HEK293 (cell line): Measurements from ENCODE around the gene SYNDIG1.

Experiments
- CTCF ChIA-PET: fragments of 350-600 bp; formaldehyde crosslinking; extraction: SDS; loops from one replicate; lab custom pipeline; 2021; ENCODE audit warnings: antibody characterized with exemption; lab: Yijun Ruan, JAX
- POLR2A ChIA-PET: fragments of 300-600 bp; formaldehyde crosslinking; extraction: SDS; loops from one replicate; lab custom pipeline; 2020; ENCODE audit warnings: antibody characterized with exemption, inconsistent platforms; lab: Yijun Ruan, JAX
- H3K27ac ChIP-seq: fragments of 200-500 bp; sonication (Bioruptor generic); 2 replicates; pipeline ENCODE4 v1.5.1; 2014; ENCODE audit warnings: low read depth, low read length, control low read depth, inconsistent platforms; ENCODE audit errors: extremely low read depth
- H3K36me3 ChIP-seq, 2 experiments: fragments of 200-500 bp in 1 of 2; sonication (Bioruptor generic) in 1 of 2; 1 replicate in 1 of 2; 2 replicates in 1 of 2; pipeline ENCODE4 v1.5.1; 2014 to 2017; ENCODE audit warnings: inconsistent platforms in 2 of 2, low read length in 2 of 2; ENCODE audit not compliant: control insufficient read depth in 2 of 2, insufficient read depth in 1 of 2
- H3K4me1 ChIP-seq: fragments of 200-500 bp; sonication (Bioruptor generic); 2 replicates; pipeline ENCODE4 v1.5.1; 2014; ENCODE audit warnings: mild to moderate bottlenecking, low read length, inconsistent platforms; ENCODE audit not compliant: control insufficient read depth, insufficient read depth
- H3K4me3 ChIP-seq: 2 replicates; pipeline ENCODE4 v1.5.1; 2011; ENCODE audit warnings: low read depth, mild to moderate bottlenecking, control low read depth, low read length, moderate library complexity
- H3K9me3 ChIP-seq: fragments of 200-500 bp; sonication (Bioruptor generic); 2 replicates; pipeline ENCODE4 v1.5.1; 2014; ENCODE audit warnings: low read depth, low read length, inconsistent platforms; ENCODE audit not compliant: control insufficient read depth, insufficient read depth
- GLIS2 ChIP-seq: fragments of 450-650 bp; formaldehyde crosslinking; IDR thresholded peaks from 2 replicates; pipeline ENCODE4 v1.5.1; 2016; ENCODE audit warnings: missing biosample characterization, missing genetic modification characterization
- KLF10 ChIP-seq: fragments of 450-650 bp; IDR thresholded peaks from 2 replicates; pipeline ENCODE4 v1.5.1; 2018; ENCODE audit warnings: missing biosample characterization, mild to moderate bottlenecking, missing genetic modification characterization
- KLF9 ChIP-seq: fragments of 450-650 bp; formaldehyde crosslinking; IDR thresholded peaks from 2 replicates; pipeline ENCODE4 v1.5.1; 2016; ENCODE audit warnings: missing biosample characterization, missing genetic modification characterization, low read depth
- REPIN1 ChIP-seq: fragments of 450-650 bp; formaldehyde crosslinking; IDR thresholded peaks from 2 replicates; pipeline ENCODE4 v1.5.1; 2017; ENCODE audit warnings: missing biosample characterization, missing genetic modification characterization, low read depth
- SETDB1 ChIP-seq: IDR thresholded peaks from one replicate; pipeline ENCODE4 v1.6.1; 2017; ENCODE audit warnings: mild to moderate bottlenecking, low read length, moderate library complexity, mixed read lengths; ENCODE audit not compliant: insufficient read length
- TRIM28 ChIP-seq: IDR thresholded peaks from 2 replicates; pipeline ENCODE4 v1.6.1; 2011; ENCODE audit warnings: low read length, control low read depth, borderline replicate concordance
- ZBTB7A ChIP-seq: fragments of 450-650 bp; formaldehyde crosslinking; IDR thresholded peaks from 2 replicates; pipeline ENCODE4 v1.5.1; 2016; ENCODE audit warnings: low read depth, missing biosample characterization, missing genetic modification characterization
- ZFHX2 ChIP-seq: fragments of 450-650 bp; formaldehyde crosslinking; conservative IDR thresholded peaks from 2 replicates; pipeline ENCODE4 v1.5.1; 2016; ENCODE audit warnings: missing biosample characterization, missing genetic modification characterization
- ZNF121 ChIP-seq: fragments of 450-650 bp; formaldehyde crosslinking; IDR thresholded peaks from 2 replicates; pipeline ENCODE4 v1.5.1; 2016; ENCODE audit warnings: missing biosample characterization, missing genetic modification characterization
- ZNF138 ChIP-seq: fragments of 450-650 bp; formaldehyde crosslinking; IDR thresholded peaks from 2 replicates; pipeline ENCODE4 v1.5.1; 2016; ENCODE audit warnings: missing biosample characterization, missing genetic modification characterization, borderline replicate concordance
- ZNF157 ChIP-seq: fragments of 450-650 bp; formaldehyde crosslinking; IDR thresholded peaks from 2 replicates; pipeline ENCODE4 v1.5.1; 2016; ENCODE audit warnings: missing biosample characterization, missing genetic modification characterization
- ZNF274 ChIP-seq, 2 experiments: fragments of 200-500 bp in 1 of 2; fragments of 450-650 bp in 1 of 2; sonication (Bioruptor generic) in 1 of 2; formaldehyde crosslinking in 1 of 2; IDR thresholded peaks; 2 replicates each; pipeline versions ENCODE4 v1.5.1 to v1.6.1; 2014 to 2016; ENCODE audit warnings: borderline replicate concordance in 1 of 2, inconsistent platforms in 1 of 2, low read length in 1 of 2, missing biosample characterization in 1 of 2, missing genetic modification characterization in 1 of 2
- ZNF292 ChIP-seq: fragments of 450-650 bp; formaldehyde crosslinking; IDR thresholded peaks from 2 replicates; pipeline ENCODE4 v1.5.1; 2016; ENCODE audit warnings: low read depth, missing biosample characterization, missing genetic modification characterization, borderline replicate concordance
- ZNF311 ChIP-seq: fragments of 450-650 bp; formaldehyde crosslinking; IDR thresholded peaks from 2 replicates; pipeline ENCODE4 v1.5.1; 2017; ENCODE audit warnings: missing biosample characterization, missing genetic modification characterization, borderline replicate concordance
- ZNF350 ChIP-seq: fragments of 450-650 bp; formaldehyde crosslinking; IDR thresholded peaks from 2 replicates; pipeline ENCODE4 v1.5.0; 2017; ENCODE audit warnings: missing biosample characterization, mild to moderate bottlenecking, missing genetic modification characterization
- ZNF529 ChIP-seq: fragments of 450-650 bp; formaldehyde crosslinking; IDR thresholded peaks from 2 replicates; pipeline ENCODE4 v1.5.1; 2017; ENCODE audit warnings: missing genetic modification characterization, missing biosample characterization; ENCODE audit not compliant: insufficient replicate concordance
- ZNF560 ChIP-seq: fragments of 450-650 bp; formaldehyde crosslinking; IDR thresholded peaks from 2 replicates; pipeline ENCODE4 v1.5.1; 2017; ENCODE audit warnings: missing biosample characterization, missing genetic modification characterization, borderline replicate concordance
- ZNF626 ChIP-seq: fragments of 450-650 bp; sonication (Bioruptor Pico); formaldehyde crosslinking; IDR thresholded peaks from 2 replicates; pipeline ENCODE4 v1.5.1; 2018; ENCODE audit warnings: missing biosample characterization, missing genetic modification characterization, inconsistent platforms
- ZNF777 ChIP-seq: fragments of 450-650 bp; formaldehyde crosslinking; IDR thresholded peaks from 2 replicates; pipeline ENCODE4 v1.5.1; 2017; ENCODE audit warnings: missing biosample characterization, missing genetic modification characterization, borderline replicate concordance
- ZNF785 ChIP-seq: fragments of 450-650 bp; formaldehyde crosslinking; IDR thresholded peaks from 2 replicates; pipeline ENCODE4 v1.5.1; 2016; ENCODE audit warnings: missing biosample characterization, missing genetic modification characterization
- ZSCAN30 ChIP-seq: fragments of 450-650 bp; IDR thresholded peaks from 2 replicates; pipeline ENCODE4 v1.5.1; 2018; ENCODE audit warnings: missing biosample characterization, mild to moderate bottlenecking, missing genetic modification characterization, moderate library complexity
- TF ChIP-seq, protein P1 (sequence below): fragments of 450-650 bp; formaldehyde crosslinking; IDR thresholded peaks from 2 replicates; pipeline ENCODE4 v1.5.1; 2016; ENCODE audit warnings: missing biosample characterization, missing genetic modification characterization
- TF ChIP-seq, protein P2 (sequence below): fragments of 450-650 bp; IDR thresholded peaks from 2 replicates; pipeline ENCODE4 v1.5.1; 2018; ENCODE audit warnings: missing biosample characterization, missing genetic modification characterization

The SYNDIG1 gene

DNA sequence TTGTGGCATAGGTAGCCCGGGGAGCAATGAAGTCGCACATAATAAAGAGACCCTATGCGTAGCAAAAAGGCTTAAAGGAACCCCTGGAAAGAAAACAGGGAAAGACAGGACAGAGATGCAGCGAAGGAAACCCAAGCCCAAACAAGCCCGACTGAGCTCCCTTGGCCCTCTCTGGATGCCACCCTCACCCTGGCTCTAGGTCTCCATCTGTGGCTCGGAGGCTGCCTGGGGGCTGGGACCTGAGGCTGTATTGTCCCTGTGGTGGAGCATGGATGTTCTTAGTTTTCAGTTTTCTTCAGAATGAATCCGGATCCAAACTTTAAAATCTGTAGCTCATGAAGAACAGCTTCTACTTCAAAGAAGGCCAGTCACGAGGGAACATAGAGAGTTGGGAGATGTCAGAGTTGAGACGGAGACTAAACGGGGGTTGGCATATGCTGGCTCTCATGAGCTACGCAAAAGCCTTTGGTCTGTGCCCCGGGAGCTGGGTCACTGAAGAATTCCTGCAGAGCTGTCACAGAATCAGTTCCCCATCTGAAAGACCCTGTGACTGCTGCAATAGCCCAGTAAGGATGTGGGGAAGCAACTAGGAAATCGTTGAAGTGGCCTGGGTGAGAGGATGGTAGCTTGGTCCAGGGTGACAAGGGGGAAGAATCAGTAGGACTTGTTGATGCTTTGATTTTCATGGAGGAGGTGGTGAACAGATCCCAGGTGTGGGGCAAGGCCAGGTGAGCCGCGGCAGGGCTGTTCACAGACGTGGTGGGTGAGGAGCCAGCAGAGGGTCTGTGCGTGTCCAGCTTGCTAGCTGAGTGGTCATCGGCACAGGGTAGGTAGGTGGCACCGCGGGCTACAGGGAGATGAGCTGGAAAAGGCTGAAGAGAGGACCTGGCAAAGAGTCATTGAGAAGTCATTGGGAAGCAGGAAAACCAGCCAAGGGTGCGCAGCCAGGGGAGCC is 35.2 kb downstream of the SYNDIG1 start:
- ChIA-PET POLR2A (no interaction called here), CTCF (interaction anchor here (0.7 kb wide), 1 partner anchor 10 kb away, joined by 4 read pairs; no protein-coding TSS in a partner anchor)
- Histone ChIP-seq H3K9me3 (no peaks in the 10 kb centered on the region), H3K4me1 (no peaks in the 10 kb centered on the region), H3K36me3 (no peaks in the 10 kb centered on the region), H3K4me3 (no peak overlapping the region), H3K27ac (no peak overlapping the region)
- TF ChIP-seq ZNF350 (tag by site-specific recombination), result no peak
- no peak for TF ChIP-seq KLF10
- no peak for TF ChIP-seq ZNF529 (tag by site-specific recombination)
- no peak for TF ChIP-seq ZNF626 (tag by site-specific recombination)
- TF ChIP-seq KLF9 (tag by site-specific recombination), result no peak
- TF ChIP-seq ZNF560, result no peak
- no peak for TF ChIP-seq ZNF785 (tag by site-specific recombination)
- no peak for TF ChIP-seq ZFHX2
- TF ChIP-seq, protein P1, sequence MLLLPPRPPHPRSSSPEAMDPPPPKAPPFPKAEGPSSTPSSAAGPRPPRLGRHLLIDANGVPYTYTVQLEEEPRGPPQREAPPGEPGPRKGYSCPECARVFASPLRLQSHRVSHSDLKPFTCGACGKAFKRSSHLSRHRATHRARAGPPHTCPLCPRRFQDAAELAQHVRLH (tag by site-specific recombination), result no peak
- no peak for TF ChIP-seq ZNF311
- TF ChIP-seq TRIM28, result no peak
- TF ChIP-seq ZNF274 (IDR thresholded peaks at IDR 0.05; ENCODE audit: low read length), result no peak
- TF ChIP-seq ZNF274 (tag by site-specific recombination; IDR thresholded peaks at IDR 0.05; ENCODE audit: borderline replicate concordance), result no peak
- TF ChIP-seq, protein P2, sequence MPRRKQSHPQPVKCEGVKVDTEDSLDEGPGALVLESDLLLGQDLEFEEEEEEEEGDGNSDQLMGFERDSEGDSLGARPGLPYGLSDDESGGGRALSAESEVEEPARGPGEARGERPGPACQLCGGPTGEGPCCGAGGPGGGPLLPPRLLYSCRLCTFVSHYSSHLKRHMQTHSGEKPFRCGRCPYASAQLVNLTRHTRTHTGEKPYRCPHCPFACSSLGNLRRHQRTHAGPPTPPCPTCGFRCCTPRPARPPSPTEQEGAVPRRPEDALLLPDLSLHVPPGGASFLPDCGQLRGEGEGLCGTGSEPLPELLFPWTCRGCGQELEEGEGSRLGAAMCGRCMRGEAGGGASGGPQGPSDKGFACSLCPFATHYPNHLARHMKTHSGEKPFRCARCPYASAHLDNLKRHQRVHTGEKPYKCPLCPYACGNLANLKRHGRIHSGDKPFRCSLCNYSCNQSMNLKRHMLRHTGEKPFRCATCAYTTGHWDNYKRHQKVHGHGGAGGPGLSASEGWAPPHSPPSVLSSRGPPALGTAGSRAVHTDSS (tag by site-specific recombination), result no peak
- no peak for TF ChIP-seq ZBTB7A (tag by site-specific recombination)
- no peak for TF ChIP-seq ZSCAN30 (tag by site-specific recombination)
- TF ChIP-seq ZNF292 (tag by site-specific recombination), result no peak
- TF ChIP-seq ZNF138 (tag by site-specific recombination), result no peak

DNA sequence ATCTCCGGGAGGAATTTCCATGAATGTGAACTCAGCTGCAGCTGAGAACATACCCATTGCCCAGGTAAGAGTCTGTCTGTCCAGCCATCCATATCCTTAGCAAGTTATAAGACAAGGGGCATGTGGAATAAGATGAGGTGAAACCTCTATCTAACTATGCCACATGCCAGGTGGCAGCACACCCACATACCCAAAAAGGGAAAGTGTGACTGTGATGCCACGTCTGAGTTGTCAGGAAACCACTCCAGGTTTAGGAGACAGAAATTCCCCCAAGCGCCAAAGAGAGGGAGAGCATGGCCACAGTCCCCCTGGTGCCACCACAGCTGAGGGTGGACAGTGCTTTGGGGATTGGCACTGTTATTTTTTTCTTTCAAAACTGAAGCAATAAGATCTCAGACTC is 36.7 kb downstream of the SYNDIG1 start:
- Histone ChIP-seq H3K4me1 (no peaks in the 10 kb centered on the region), H3K9me3 (no peaks in the 10 kb centered on the region), H3K27ac (no peak overlapping the region), H3K36me3 (no peaks in the 10 kb centered on the region)
- TF ChIP-seq SETDB1, result no peak
- no peak for TF ChIP-seq ZNF274 (IDR thresholded peaks at IDR 0.05; ENCODE audit: low read length)
- TF ChIP-seq ZNF274 (tag by site-specific recombination; IDR thresholded peaks at IDR 0.05; ENCODE audit: borderline replicate concordance), result no peak
- no peak for TF ChIP-seq ZNF121 (tag by site-specific recombination)
- TF ChIP-seq GLIS2 (tag by site-specific recombination), result no peak
- TF ChIP-seq ZNF777 (tag by site-specific recombination), result no peak
- no peak for TF ChIP-seq REPIN1 (tag by site-specific recombination)
- TF ChIP-seq ZNF157 (tag by site-specific recombination), result no peak
- TF ChIP-seq, all 188 proteins: peak for 0
- H3K4me3 ChIP-seq, result no peak overlapping the region
- POLR2A ChIA-PET, result no interaction called here
- CTCF ChIA-PET, result no interaction called here
